ENCODE results near the gene TRPM2. TPM values are rescaled to one million over a fixed set of nuclear protein-coding genes. Genes with fewer than 3 reads are reported as not detected.
"Not testable (repeated sequence)": the region's sequence is repeated elsewhere in the genome, so short reads cannot be mapped to it uniquely, and the experiment has no call there.

The TRPM2 gene
- total RNA-seq, 1 donor, result not detected

GRCh38 chr21:44335266-44336059 lies 18.0 kb upstream of the TRPM2 start:
- DNase-seq (ENCODE audit: low read depth), result no peak

GRCh38 chr21:44337449-44337848 lies 16.0 kb upstream of the TRPM2 start:
- H3K4me3 ChIP-seq (ENCODE audit: low read depth, low read length), result no peak overlapping the region
- TF ChIP-seq CTCF (IDR thresholded peaks at IDR 0.05; ENCODE audit: insufficient read depth, low read length), result no peak
- DNase-seq (ENCODE audit: low read depth), result peak; percentile 17

More at GRCh38 chr21:44335266-44336059, 18.0 kb upstream of the TRPM2 start:
- H3K4me3 ChIP-seq (ENCODE audit: low read depth, low read length), result no peak overlapping the region
- no peak for TF ChIP-seq CTCF (IDR thresholded peaks at IDR 0.05; ENCODE audit: insufficient read depth, low read length)

- peak overlapping the region; percentile 61 for H3K4me3 ChIP-seq (ENCODE audit: low read depth, low read length)
- peak; percentile 46 for DNase-seq (ENCODE audit: low read depth)
- peak; percentile 47 for TF ChIP-seq CTCF (IDR thresholded peaks at IDR 0.05; ENCODE audit: insufficient read depth, low read length)
These were observed 15.2 kb upstream of the TRPM2 start for GRCh38 chr21:44337941-44338895.

- H3K4me3 ChIP-seq (ENCODE audit: low read depth, low read length), result peak within 1 kb of the TSS; percentile 91
- TF ChIP-seq CTCF (IDR thresholded peaks at IDR 0.05; ENCODE audit: insufficient read depth, low read length), result no peak
- peak; percentile 94 for DNase-seq (ENCODE audit: low read depth)
These were observed 14.2 kb upstream of the TRPM2 start, which contains the start of gene CFAP410 for GRCh38 chr21:44338971-44339910. CFAP410 (minus strand) TSS chr21:44339390; CDS start chr21:44339194, 196 bp downstream.

- DNase-seq (ENCODE audit: low read depth); H3K4me3 ChIP-seq (ENCODE audit: low read depth, low read length): not testable (repeated sequence)
These were observed 11.5 kb upstream of the TRPM2 start for GRCh38 chr21:44341726-44342458.

- DNase-seq (ENCODE audit: low read depth); H3K4me3 ChIP-seq (ENCODE audit: low read depth, low read length): not testable (repeated sequence)
These were observed 10.4 kb upstream of the TRPM2 start for GRCh38 chr21:44342981-44343380.
